ENCODE measurements around the gene PRKAR2B.

The PRKAR2B gene

DNA sequence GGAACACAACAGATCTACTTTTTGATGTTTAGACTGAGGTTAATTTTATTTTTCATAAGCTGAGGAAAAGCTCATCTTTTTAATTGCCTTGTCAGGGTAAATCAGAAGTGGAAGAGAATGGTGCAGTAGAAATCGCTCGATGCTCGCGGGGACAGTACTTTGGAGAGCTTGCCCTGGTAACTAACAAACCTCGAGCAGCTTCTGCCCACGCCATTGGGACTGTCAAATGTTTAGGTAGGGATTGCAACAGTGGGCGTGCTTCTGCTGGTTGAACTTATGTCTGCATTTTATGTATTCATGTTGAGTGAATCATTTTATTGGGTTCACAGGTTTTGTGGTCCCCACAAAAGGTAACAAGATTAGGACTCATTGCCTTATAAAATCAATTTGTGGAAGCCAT is 112.6 kb downstream of the PRKAR2B start:
- H3K9ac ChIP-seq (ENCODE audit: low read depth, low read length), result no peak overlapping the region
- H3K4me3 ChIP-seq (ENCODE audit: low read length), result no peak overlapping the region
- H3K9me3 ChIP-seq (replicated peaks; ENCODE audit: low read length), result no peaks in the 10 kb centered on the region
- H3K4me1 ChIP-seq (ENCODE audit: control insufficient read depth, insufficient read depth, low read length), result no peaks in the 10 kb centered on the region
- H3K27me3 ChIP-seq (ENCODE audit: control insufficient read depth, insufficient read depth, low read length), result no peaks in the 10 kb centered on the region
- no peak overlapping the region for H3K4me2 ChIP-seq (ENCODE audit: low read length)
- no peaks in the 10 kb centered on the region for H3K36me3 ChIP-seq (ENCODE audit: insufficient read depth, low read length)

DNA sequence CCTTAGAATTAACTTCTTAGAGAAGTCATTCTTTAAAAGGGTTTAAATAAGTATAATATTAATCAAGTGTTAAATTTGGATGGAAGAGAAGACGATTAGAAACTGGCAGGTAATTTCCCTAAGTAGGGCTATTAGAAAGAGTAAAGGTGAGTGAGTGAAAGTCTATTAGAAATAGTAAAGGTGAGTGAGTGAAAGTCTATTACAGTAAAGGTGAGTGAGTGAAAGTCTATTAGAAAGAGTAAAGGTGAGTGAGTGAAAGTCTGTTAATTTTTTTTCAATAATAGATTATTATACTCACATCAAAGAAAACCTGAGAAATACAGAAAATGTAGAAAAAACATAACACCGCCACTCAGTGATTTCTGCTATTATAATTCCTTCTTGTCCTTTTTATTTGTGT is 113.5 kb downstream of the PRKAR2B start:
- Histone ChIP-seq H3K27me3 (ENCODE audit: control insufficient read depth, insufficient read depth, low read length) (no peaks in the 10 kb centered on the region), H3K4me1 (ENCODE audit: control insufficient read depth, insufficient read depth, low read length) (no peaks in the 10 kb centered on the region), H3K4me3 (ENCODE audit: low read length) (no peak overlapping the region), H3K9ac (ENCODE audit: low read depth, low read length) (no peak overlapping the region), H3K9me3 (replicated peaks; ENCODE audit: low read length) (no peaks in the 10 kb centered on the region), H3K36me3 (ENCODE audit: insufficient read depth, low read length) (no peaks in the 10 kb centered on the region), H3K4me2 (ENCODE audit: low read length) (no peak overlapping the region)

DNA sequence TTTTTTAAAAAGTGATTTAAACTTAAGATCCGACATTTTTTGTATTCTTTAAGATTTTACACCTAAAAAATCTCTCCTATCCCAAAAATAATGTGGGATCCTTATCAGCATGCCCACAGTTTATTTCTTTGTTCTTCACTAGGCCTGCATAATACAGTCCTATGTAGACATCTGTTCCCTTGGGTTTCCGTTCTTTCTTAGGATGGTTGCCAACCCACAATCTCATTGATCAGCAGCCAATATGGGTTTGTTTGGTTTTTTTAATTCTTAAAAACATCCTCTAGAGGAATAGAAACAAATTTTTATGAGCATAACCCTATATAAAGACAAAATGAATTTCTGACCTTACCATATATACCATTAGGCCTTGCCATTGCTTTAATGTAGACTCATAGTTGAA is 115.9 kb downstream of the PRKAR2B start:
- Histone ChIP-seq H3K9ac (ENCODE audit: low read depth, low read length) (no peak overlapping the region), H3K4me1 (ENCODE audit: control insufficient read depth, insufficient read depth, low read length) (peaks cover 5% of the 10 kb centered on the region), H3K9me3 (replicated peaks; ENCODE audit: low read length) (no peaks in the 10 kb centered on the region), H3K36me3 (ENCODE audit: insufficient read depth, low read length) (no peaks in the 10 kb centered on the region), H3K4me3 (ENCODE audit: low read length) (no peak overlapping the region), H3K27me3 (ENCODE audit: control insufficient read depth, insufficient read depth, low read length) (no peaks in the 10 kb centered on the region), H3K4me2 (ENCODE audit: low read length) (no peak overlapping the region)

DNA sequence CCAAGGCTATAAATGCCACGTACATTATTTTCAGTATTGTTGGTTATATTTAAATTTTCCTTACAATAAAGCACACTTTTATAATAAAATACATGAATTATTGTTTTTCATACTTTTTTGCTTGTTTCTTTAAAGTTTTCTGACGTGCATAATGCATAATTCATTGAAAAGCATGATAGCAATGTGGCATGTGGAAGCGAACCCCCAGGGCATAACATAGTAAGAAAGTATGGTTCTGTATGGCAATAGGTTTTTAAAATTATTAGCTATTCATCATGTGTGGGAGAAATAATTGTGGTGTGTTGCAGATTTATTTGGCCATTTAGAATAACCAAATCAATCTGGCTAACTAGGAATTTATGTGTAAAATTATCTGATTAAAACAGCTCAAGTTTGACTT is 116.9 kb downstream of the PRKAR2B start:
- no peaks in the 10 kb centered on the region for H3K9me3 ChIP-seq (replicated peaks; ENCODE audit: low read length)
- no peaks in the 10 kb centered on the region for H3K36me3 ChIP-seq (ENCODE audit: insufficient read depth, low read length)
- no peak overlapping the region for H3K4me2 ChIP-seq (ENCODE audit: low read length)
- H3K9ac ChIP-seq (ENCODE audit: low read depth, low read length), result no peak overlapping the region
- no peaks in the 10 kb centered on the region for H3K27me3 ChIP-seq (ENCODE audit: control insufficient read depth, insufficient read depth, low read length)
- peaks cover 5% of the 10 kb centered on the region for H3K4me1 ChIP-seq (ENCODE audit: control insufficient read depth, insufficient read depth, low read length)
- H3K4me3 ChIP-seq (ENCODE audit: low read length), result no peak overlapping the region

DNA sequence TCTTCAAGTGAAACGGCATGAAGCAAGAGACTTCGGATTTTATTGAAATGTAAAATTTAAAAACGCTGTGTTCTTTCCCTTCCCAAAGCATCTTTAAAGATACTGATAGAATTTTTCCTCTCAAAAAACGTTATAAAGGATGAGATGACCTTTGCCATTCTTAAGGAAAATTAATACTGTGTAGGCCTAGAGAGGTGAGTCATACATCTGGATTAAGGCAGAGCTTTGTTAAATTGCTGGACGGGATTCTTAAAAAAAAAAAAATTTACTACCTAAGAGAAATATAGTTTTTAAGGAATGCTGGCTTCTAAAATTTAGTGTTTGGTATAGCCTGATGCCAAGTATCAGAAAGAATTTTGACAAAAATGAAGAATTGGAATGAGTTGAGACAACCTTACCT is 118.0 kb downstream of the PRKAR2B start:
- Histone ChIP-seq H3K9ac (ENCODE audit: low read depth, low read length) (no peak overlapping the region), H3K4me2 (ENCODE audit: low read length) (no peak overlapping the region), H3K9me3 (replicated peaks; ENCODE audit: low read length) (no peaks in the 10 kb centered on the region), H3K4me3 (ENCODE audit: low read length) (no peak overlapping the region), H3K4me1 (ENCODE audit: control insufficient read depth, insufficient read depth, low read length) (peaks cover 5% of the 10 kb centered on the region), H3K27me3 (ENCODE audit: control insufficient read depth, insufficient read depth, low read length) (no peaks in the 10 kb centered on the region), H3K36me3 (ENCODE audit: insufficient read depth, low read length) (no peaks in the 10 kb centered on the region)

DNA sequence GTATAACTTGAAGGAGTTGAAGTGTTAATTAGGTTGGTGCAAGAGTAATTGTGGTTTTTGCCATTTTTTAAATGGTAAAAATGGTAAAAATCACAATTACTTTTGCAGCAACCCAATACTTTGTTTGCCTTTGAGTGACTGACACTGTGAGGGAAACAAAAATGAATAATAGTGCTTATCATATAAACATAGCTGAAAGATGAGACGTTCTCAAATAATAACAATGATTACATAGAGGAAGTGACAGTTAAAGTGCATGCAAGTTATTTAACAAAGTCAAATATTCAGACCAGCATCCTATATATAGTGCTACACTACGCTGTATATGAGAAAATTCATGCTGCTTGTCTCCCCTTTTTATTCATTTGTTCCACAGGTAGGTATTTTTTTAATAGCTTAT is 119.6 kb downstream of the PRKAR2B start:
- Histone ChIP-seq H3K4me1 (ENCODE audit: control insufficient read depth, insufficient read depth, low read length) (peaks cover 10% of the 10 kb centered on the region), H3K4me2 (ENCODE audit: low read length) (no peak overlapping the region), H3K36me3 (ENCODE audit: insufficient read depth, low read length) (no peaks in the 10 kb centered on the region), H3K9ac (ENCODE audit: low read depth, low read length) (no peak overlapping the region), H3K4me3 (ENCODE audit: low read length) (no peak overlapping the region), H3K27me3 (ENCODE audit: control insufficient read depth, insufficient read depth, low read length) (no peaks in the 10 kb centered on the region), H3K9me3 (replicated peaks; ENCODE audit: low read length) (no peaks in the 10 kb centered on the region)

DNA sequence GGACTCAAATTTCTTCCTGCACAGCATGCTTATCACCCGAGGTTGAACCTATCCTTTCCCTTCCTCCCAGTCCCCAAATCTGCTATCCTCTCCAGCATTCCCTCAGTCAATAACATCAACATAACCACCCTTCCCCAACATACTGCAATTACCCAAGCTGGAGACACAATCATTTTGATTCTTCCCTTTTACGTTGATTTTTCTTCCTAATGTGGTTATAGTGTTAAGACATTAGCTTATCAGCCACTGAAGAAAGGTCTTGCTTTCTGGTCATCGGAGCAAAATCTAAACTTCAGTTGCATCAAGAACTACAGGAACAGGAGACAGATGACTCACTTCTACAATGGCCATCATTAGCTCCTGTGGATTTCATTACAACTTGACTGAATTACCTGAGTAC is 120.8 kb downstream of the PRKAR2B start:
- peaks cover 10% of the 10 kb centered on the region for H3K4me1 ChIP-seq (ENCODE audit: control insufficient read depth, insufficient read depth, low read length)
- H3K9ac ChIP-seq (ENCODE audit: low read depth, low read length), result no peak overlapping the region
- H3K27me3 ChIP-seq (ENCODE audit: control insufficient read depth, insufficient read depth, low read length), result no peaks in the 10 kb centered on the region
- H3K4me3 ChIP-seq (ENCODE audit: low read length), result no peak overlapping the region
- no peak overlapping the region for H3K4me2 ChIP-seq (ENCODE audit: low read length)
- H3K9me3 ChIP-seq (replicated peaks; ENCODE audit: low read length), result no peaks in the 10 kb centered on the region
- H3K36me3 ChIP-seq (ENCODE audit: insufficient read depth, low read length), result no peaks in the 10 kb centered on the region

DNA sequence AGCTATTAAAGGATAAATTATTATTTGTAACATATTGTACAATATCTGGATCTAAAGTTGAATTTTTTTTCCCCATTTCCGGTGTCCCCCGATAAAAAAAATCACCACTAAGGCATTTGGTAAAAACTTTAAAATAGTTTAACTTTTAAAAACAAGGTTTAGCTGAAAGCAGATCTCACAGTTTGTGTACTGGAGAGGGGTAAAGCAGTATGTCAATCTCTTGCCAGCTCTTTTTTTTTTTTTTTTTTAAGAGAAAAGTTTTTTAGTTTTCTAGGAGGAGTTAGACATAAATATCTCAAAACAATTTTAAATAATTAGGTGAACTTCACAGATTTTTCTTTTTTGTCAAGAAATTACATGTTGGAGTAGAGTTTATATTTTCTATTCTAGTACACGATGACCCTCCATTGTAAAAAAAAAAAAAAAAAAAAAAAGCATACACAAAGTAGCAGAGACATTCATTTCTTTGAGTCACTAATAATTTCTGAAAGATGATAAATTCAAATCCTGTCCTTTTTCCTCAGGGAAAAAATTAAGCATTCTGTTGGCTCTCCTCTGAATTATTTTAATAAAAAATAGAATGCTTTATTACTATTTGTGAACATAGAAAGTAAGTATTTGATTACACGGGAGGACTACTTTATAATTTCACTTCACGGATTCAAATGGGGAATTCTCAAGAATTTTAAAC is 122.4 kb downstream of the PRKAR2B start:
- Histone ChIP-seq H3K4me3 (ENCODE audit: low read length) (peak overlapping the region; percentile 70), H3K9ac (ENCODE audit: low read depth, low read length) (peak overlapping the region; percentile 84), H3K27me3 (ENCODE audit: control insufficient read depth, insufficient read depth, low read length) (no peaks in the 10 kb centered on the region), H3K36me3 (ENCODE audit: insufficient read depth, low read length) (no peaks in the 10 kb centered on the region), H3K4me2 (ENCODE audit: low read length) (peak overlapping the region; percentile 92), H3K4me1 (ENCODE audit: control insufficient read depth, insufficient read depth, low read length) (peaks cover 10% of the 10 kb centered on the region), H3K9me3 (replicated peaks; ENCODE audit: low read length) (no peaks in the 10 kb centered on the region)

DNA sequence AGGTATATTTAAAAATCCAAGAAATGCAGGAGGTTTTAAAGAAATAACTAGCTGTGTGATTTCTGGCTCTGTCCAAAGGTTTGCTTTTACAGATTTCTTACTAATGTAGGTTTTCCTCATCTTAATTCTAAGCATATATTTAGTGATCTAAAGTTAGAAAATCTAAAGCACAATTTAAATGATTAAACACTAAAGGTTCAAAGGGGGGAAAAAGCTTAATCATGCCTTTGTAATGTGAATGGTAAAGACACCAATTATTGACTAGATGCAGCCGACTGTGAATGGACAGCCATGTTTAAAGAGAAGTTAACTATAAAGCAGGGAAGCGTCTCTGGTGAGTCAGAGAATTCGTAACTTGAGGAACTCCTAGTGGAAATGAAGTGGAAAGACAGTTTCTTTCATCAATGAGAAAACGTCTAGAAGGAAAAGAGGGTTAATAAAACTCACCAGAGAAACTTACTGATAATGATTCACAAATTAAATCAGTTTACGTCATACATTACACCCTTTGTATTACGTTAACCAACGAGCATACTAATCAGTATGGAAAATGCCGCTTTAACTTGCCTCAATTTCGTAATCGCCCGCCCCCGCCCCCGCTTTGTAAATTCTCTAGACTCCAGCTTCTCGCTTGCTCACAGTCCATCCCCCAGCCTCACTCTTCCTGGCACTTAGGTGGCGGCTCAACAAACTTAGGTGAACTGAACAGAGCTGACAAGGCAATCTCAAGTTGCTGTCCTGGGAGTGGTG is 123.2 kb downstream of the PRKAR2B start:
- H3K4me2 ChIP-seq (ENCODE audit: low read length), result peak overlapping the region; percentile 92
- peak overlapping the region; percentile 70 for H3K4me3 ChIP-seq (ENCODE audit: low read length)
- peaks cover 14% of the 10 kb centered on the region for H3K4me1 ChIP-seq (ENCODE audit: control insufficient read depth, insufficient read depth, low read length)
- H3K27me3 ChIP-seq (ENCODE audit: control insufficient read depth, insufficient read depth, low read length), result no peaks in the 10 kb centered on the region
- peak overlapping the region; percentile 84 for H3K9ac ChIP-seq (ENCODE audit: low read depth, low read length)
- no peaks in the 10 kb centered on the region for H3K9me3 ChIP-seq (replicated peaks; ENCODE audit: low read length)
- no peaks in the 10 kb centered on the region for H3K36me3 ChIP-seq (ENCODE audit: insufficient read depth, low read length)

DNA sequence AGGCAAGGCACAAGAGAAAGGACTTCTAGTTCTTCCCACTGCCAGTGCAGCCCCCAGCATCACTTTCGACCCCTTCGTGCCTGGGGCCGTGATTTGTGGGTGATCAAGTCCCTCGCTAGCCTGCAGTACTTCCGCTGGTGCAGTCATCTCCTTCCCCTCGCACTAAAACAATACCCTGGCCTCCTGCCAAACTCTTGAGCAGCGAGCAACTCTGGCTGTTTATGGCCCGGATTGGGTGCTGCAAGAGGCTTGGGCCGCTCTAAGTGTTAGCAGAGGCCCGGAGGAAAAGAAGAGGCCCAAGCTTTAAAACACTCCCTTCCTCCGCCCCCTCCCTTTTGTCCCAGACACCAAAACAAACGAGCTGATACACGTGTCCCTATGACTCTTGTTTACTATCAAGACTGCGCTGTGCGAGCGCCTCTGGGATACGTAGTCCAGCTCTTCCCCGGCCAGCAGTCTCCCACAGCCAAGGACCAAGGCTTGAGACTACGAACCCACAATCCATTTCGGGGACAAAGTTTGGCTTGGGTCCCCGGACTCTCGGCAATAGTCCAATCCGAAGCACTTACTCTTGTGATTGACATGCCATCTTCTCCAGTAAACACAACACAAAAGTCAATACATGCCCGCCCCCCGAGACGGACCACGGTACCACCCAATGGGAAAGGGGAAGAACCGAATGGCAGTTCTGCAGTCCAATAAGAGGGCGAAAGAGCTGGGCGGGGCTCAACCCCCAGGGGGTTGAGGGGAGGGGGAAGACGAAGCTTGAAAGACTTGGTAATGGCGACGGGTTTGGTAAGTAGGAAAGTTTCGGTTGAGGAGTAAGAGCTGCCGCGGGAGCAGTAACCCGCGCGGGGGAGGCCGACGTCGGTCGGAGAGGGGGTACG is 124.0 kb downstream of the PRKAR2B start, which contains the start of gene HBP1:
Gene HBP1 (plus strand): TSS at position 771 of the 887 bp plus-strand sequence. CDS start 10,891 bp downstream, outside the sequence.
- Histone ChIP-seq H3K9me3 (replicated peaks; ENCODE audit: low read length) (no peaks in the 10 kb centered on the region), H3K4me3 (ENCODE audit: low read length) (peak within 1 kb of the TSS; percentile 87), H3K9ac (ENCODE audit: low read depth, low read length) (peak within 1 kb of the TSS; percentile 92), H3K36me3 (ENCODE audit: insufficient read depth, low read length) (no peaks in the 10 kb centered on the region), H3K4me1 (ENCODE audit: control insufficient read depth, insufficient read depth, low read length) (peaks cover 14% of the 10 kb centered on the region), H3K27me3 (ENCODE audit: control insufficient read depth, insufficient read depth, low read length) (no peaks in the 10 kb centered on the region), H3K4me2 (ENCODE audit: low read length) (peak within 1 kb of the TSS; percentile 92)
